Islet precursor cell (in vitro differentiated cells): Measurements from ENCODE around the gene CLEC2D.
"Not testable (repeated sequence)": the region's sequence is repeated elsewhere in the genome, so short reads cannot be mapped to it uniquely, and the experiment has no call there.

Source experiments
- DNase-seq: peaks from one replicate; pipeline ENCODE4 v3.0.0-alpha.2; 2018

Gene CLEC2D

GRCh38 chr12:9701380-9702154, 32.1 kb downstream of the CLEC2D start:
- DNase-seq, result no peak

GRCh38 chr12:9702255-9702654, 32.7 kb downstream of the CLEC2D start:
- no peak for DNase-seq

- not testable (repeated sequence) for DNase-seq
These were observed 35.0 kb downstream of the CLEC2D start for GRCh38 chr12:9704561-9704960.

- no peak for DNase-seq
These were observed 36.7 kb downstream of the CLEC2D start for GRCh38 chr12:9706086-9706685.

GRCh38 chr12:9707356-9707755, 37.8 kb downstream of the CLEC2D start:
- no peak for DNase-seq

- peak; percentile 80 for DNase-seq
These were observed 38.6 kb downstream of the CLEC2D start for GRCh38 chr12:9707864-9708808.

- DNase-seq, result no peak
These were observed 39.3 kb downstream of the CLEC2D start for GRCh38 chr12:9708853-9709252.

- peak; percentile 56 for DNase-seq
These were observed 41.3 kb downstream of the CLEC2D start for GRCh38 chr12:9710584-9711375.

- DNase-seq, result no peak
These were observed 42.2 kb downstream of the CLEC2D start for GRCh38 chr12:9711664-9712063.

GRCh38 chr12:9713032-9713558, 43.6 kb downstream of the CLEC2D start:
- not testable (repeated sequence) for DNase-seq

GRCh38 chr12:9717070-9717925, 47.8 kb downstream of the CLEC2D start:
- DNase-seq, result no peak

- no peak for DNase-seq
These were observed 49.5 kb downstream of the CLEC2D start for GRCh38 chr12:9718968-9719367.

- DNase-seq, result no peak
These were observed 50.3 kb downstream of the CLEC2D start for GRCh38 chr12:9719790-9720189.

- DNase-seq, result no peak
These were observed 52.0 kb downstream of the CLEC2D start for GRCh38 chr12:9721394-9722092.

- no peak for DNase-seq
These were observed 54.5 kb downstream of the CLEC2D start for GRCh38 chr12:9724023-9724422.

GRCh38 chr12:9725213-9725870, 55.8 kb downstream of the CLEC2D start:
- DNase-seq, result no peak

- no peak for DNase-seq
These were observed 58.3 kb downstream of the CLEC2D start for GRCh38 chr12:9727813-9728212.

- no peak for DNase-seq
These were observed 59.6 kb downstream of the CLEC2D start for GRCh38 chr12:9729082-9729481.

GRCh38 chr12:9730011-9730410, 60.5 kb downstream of the CLEC2D start:
- no peak for DNase-seq

- no peak for DNase-seq
These were observed 61.1 kb downstream of the CLEC2D start for GRCh38 chr12:9730591-9730990.
